Smooth muscle cell of trachea (primary cell): ENCODE measurements around the gene NRIP2. TPM values are rescaled to one million over a fixed set of nuclear protein-coding genes. Genes with fewer than 3 reads are reported as not detected.

Experiments
- total RNA-seq: library from RNA; depleted of rRNA; stranded (reverse); fragments of >200 nt; gene quantifications from 2 replicates; pipeline ENCODE4 v1.2.1, GENCODE V29; 2014

NRIP2 gene, protein sequence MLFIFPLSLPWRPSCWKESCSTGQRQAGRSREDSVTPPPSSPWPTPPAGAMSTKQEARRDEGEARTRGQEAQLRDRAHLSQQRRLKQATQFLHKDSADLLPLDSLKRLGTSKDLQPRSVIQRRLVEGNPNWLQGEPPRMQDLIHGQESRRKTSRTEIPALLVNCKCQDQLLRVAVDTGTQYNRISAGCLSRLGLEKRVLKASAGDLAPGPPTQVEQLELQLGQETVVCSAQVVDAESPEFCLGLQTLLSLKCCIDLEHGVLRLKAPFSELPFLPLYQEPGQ
- 0.15 and 0.50 TPM in 2 replicates for total RNA-seq

DNA sequence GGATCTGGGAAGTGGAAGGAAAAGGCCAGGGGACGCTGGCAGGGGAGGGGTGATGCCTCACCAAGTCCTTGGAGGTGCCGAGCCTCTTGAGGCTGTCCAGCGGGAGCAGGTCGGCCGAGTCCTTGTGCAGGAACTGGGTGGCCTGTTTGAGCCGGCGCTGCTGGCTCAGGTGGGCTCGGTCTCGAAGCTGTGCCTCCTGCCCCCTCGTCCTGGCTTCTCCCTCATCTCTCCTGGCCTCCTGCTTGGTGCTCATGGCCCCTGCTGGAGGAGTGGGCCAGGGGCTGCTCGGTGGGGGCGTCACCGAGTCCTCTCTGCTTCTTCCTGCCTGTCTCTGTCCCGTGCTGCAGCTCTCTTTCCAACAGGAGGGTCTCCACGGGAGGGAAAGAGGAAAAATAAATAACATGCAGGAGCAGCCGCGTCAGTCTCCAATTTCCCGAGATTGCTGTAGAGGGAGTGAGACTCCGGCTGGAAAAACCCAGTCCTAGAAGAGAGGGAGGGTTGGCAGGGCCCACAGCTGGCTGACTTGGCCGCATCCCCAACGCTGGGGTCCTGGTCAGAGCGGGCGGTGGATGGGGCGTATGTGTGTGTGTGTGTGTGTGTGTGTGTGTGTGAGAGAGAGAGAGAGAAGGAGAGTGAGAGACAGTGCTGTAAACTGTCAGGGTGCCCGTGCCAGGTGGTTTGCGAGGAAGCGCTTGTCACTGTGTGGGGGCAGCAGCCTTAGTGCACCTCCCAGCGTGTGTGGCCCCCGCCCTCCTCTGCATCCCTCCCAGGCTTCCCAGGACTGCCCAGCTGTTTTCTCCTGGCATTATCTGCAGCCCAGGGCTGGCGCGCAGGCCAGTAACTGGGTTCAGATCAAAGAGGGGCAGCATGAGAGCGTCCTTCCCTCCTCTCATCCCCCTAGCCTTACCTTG, at the start of gene NRIP2:
Gene NRIP2, minus strand, starts transcription at position 455 of the 911 bp plus-strand sequence. Its CDS starts 52 bp downstream, at position 403.

DNA sequence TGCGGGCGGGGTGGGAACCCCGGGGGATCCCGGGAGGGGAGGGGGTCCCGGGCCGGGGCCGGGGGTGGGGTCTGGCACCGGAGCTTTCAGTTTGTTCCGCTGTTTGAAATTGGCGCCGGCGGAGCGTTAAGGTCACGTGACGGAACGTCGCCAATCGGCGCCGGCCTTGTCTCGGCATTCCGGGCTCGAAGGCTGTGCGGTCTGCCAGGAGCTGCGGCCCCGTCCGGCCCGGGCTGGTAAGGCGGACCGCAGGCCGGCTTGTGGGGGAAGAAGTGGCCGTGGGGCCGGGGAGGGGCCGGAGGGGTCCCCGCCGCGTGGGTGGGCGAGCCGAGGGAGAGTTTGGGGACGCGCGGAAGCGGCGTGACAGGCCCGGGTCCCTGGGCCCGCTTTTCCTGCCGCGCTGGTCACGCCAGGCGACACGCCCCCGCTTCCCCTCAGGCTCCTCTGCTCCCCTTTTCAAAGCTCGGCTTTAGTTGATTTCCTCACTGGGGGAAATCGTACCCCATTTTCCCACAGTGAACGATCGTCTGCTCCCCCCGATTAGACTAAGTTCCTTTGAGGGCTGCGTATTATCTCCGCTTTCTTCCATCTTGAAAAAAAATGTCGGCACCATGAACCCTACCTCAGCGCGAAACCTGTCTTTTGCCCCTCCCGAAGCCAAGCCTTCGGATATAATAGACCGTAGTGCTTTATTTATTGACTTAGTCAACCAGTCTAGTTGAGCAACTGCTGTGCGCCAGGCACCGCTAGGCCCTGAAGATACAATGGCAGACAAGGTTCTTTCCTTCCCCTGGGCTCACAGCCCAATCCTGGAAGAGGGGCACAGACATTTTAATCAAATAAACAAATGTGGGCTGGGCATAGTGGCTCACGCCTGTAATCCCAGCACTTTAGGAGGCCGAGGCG, 42.5 kb upstream of the NRIP2 start, which contains the start of the genes FOXM1 and RHNO1:
Gene FOXM1, minus strand, starts transcription at position 128 of the 906 bp plus-strand sequence. CDS start 2,696 bp downstream, outside the sequence.
Gene RHNO1, plus strand, starts transcription at position 177 of the 906 bp plus-strand sequence. CDS start 8,144 bp downstream, outside the sequence.

GRCh38 chr12:2857021-2857431, 22.2 kb upstream of the NRIP2 start, which contains the start of gene TEX52:
Gene TEX52, minus strand, starts transcription at chr12:2857039. Its CDS starts 13 bp downstream, at chr12:2857026.

GRCh38 chr12:2812290-2813213, 22.3 kb downstream of the NRIP2 start, which contains the start of gene ITFG2:
Gene ITFG2, plus strand, starts transcription at chr12:2812668. Its CDS starts 93 bp downstream, at chr12:2812761.

GRCh38 chr12:2794736-2795289, 40.0 kb downstream of the NRIP2 start, which contains the start of gene FKBP4:
Gene FKBP4, plus strand, starts transcription at chr12:2794970. Its CDS starts 170 bp downstream, at chr12:2795140.

Other genes with a start within 250 kb of the NRIP2 start
- gene FKBP4, start 40.1 kb downstream of the NRIP2 start, total RNA-seq, result 34.5 and 45.3 TPM in 2 replicates
- gene ITFG2, start 22.4 kb downstream of the NRIP2 start, total RNA-seq, result 12.1 and 13.8 TPM in 2 replicates
- not detected in 2 replicates for gene TEX52, start 22.0 kb upstream of the NRIP2 start, total RNA-seq
- gene FOXM1, start 42.1 kb upstream of the NRIP2 start, total RNA-seq, result 2.8 and 22.5 TPM in 2 replicates
- 18.9 and 24.9 TPM in 2 replicates for gene RHNO1, start 42.2 kb upstream of the NRIP2 start, total RNA-seq
- gene TULP3, start 55.9 kb upstream of the NRIP2 start, total RNA-seq, result 33.1 and 33.9 TPM in 2 replicates
- gene TEAD4, start 124.4 kb upstream of the NRIP2 start, total RNA-seq, result 5.7 and 8.8 TPM in 2 replicates
- 14.5 and 42.2 TPM in 2 replicates for gene TSPAN9, start 242.3 kb upstream of the NRIP2 start, total RNA-seq